Stimulated activated CD4-positive, alpha-beta T cell treated with anti-CD3 and anti-CD28 coated beads, Interleukin-4, amount 100 ng/mL, for 1 hour (primary cell): Measurements from ENCODE around the gene MINDY4.

Experiments used
- DNase-seq: peaks from one replicate; pipeline ENCODE4 v3.0.0-alpha.2; 2020

Gene MINDY4

GRCh38 chr7:30906515-30907240, 135.5 kb downstream of the MINDY4 start:
- no peak for DNase-seq

GRCh38 chr7:30907527-30908267, 136.5 kb downstream of the MINDY4 start:
- no peak for DNase-seq

GRCh38 chr7:30908681-30909080, 137.5 kb downstream of the MINDY4 start:
- no peak for DNase-seq

GRCh38 chr7:30909431-30909830, 138.2 kb downstream of the MINDY4 start:
- DNase-seq: no peak

- no peak for DNase-seq
These were observed 139.3 kb downstream of the MINDY4 start for GRCh38 chr7:30910411-30911073.

- DNase-seq: no peak
These were observed 139.9 kb downstream of the MINDY4 start for GRCh38 chr7:30911133-30911532.

GRCh38 chr7:30911561-30911969, 140.3 kb downstream of the MINDY4 start, which contains the start of gene AQP1:
Gene AQP1, plus strand, starts transcription at chr7:30911853. Its CDS starts 57 bp downstream, at chr7:30911910.
- DNase-seq: no peak

- DNase-seq: no peak
These were observed 141.0 kb downstream of the MINDY4 start for GRCh38 chr7:30912021-30912730.

- DNase-seq: no peak
These were observed 141.4 kb downstream of the MINDY4 start for GRCh38 chr7:30912731-30912985.

- DNase-seq: no peak
These were observed 142.0 kb downstream of the MINDY4 start for GRCh38 chr7:30912986-30913811.

- no peak for DNase-seq
These were observed 142.8 kb downstream of the MINDY4 start for GRCh38 chr7:30913821-30914515.

- no peak for DNase-seq
These were observed 143.4 kb downstream of the MINDY4 start for GRCh38 chr7:30914596-30914995.

GRCh38 chr7:30915005-30915601, 143.9 kb downstream of the MINDY4 start:
- DNase-seq: no peak

GRCh38 chr7:30915751-30916150, 144.5 kb downstream of the MINDY4 start:
- DNase-seq: no peak

- no peak for DNase-seq
These were observed 145.0 kb downstream of the MINDY4 start for GRCh38 chr7:30916255-30916654.

GRCh38 chr7:30916767-30917166, 145.6 kb downstream of the MINDY4 start:
- DNase-seq: no peak

GRCh38 chr7:30917216-30917893, 146.1 kb downstream of the MINDY4 start:
- DNase-seq: no peak

GRCh38 chr7:30918676-30919075, 147.5 kb downstream of the MINDY4 start:
- no peak for DNase-seq

GRCh38 chr7:30920021-30920583, 148.9 kb downstream of the MINDY4 start:
- no peak for DNase-seq
